GM12875 (cell line): ENCODE results near the gene UBE2Q1.

ENCODE experiments used
- H3K4me3 ChIP-seq: one replicate; pipeline ENCODE4 v1.5.1; 2011; ENCODE audit warnings: low read depth, low read length, control low read depth
- TF ChIP-seq, protein P1 (sequence below): IDR thresholded peaks from 2 replicates; pipeline ENCODE4 v1.5.1; 2011; ENCODE audit warnings: low read depth, mild to moderate bottlenecking, control low read depth, inconsistent platforms, low read length, moderate library complexity, borderline replicate concordance; ENCODE audit not compliant: insufficient read depth

Gene UBE2Q1

GRCh38 chr1:154586641-154587040 is 28.2 kb upstream of the UBE2Q1 start:
- TF ChIP-seq, protein P1, sequence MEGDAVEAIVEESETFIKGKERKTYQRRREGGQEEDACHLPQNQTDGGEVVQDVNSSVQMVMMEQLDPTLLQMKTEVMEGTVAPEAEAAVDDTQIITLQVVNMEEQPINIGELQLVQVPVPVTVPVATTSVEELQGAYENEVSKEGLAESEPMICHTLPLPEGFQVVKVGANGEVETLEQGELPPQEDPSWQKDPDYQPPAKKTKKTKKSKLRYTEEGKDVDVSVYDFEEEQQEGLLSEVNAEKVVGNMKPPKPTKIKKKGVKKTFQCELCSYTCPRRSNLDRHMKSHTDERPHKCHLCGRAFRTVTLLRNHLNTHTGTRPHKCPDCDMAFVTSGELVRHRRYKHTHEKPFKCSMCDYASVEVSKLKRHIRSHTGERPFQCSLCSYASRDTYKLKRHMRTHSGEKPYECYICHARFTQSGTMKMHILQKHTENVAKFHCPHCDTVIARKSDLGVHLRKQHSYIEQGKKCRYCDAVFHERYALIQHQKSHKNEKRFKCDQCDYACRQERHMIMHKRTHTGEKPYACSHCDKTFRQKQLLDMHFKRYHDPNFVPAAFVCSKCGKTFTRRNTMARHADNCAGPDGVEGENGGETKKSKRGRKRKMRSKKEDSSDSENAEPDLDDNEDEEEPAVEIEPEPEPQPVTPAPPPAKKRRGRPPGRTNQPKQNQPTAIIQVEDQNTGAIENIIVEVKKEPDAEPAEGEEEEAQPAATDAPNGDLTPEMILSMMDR: no peak
- no peak overlapping the region for H3K4me3 ChIP-seq

DNA sequence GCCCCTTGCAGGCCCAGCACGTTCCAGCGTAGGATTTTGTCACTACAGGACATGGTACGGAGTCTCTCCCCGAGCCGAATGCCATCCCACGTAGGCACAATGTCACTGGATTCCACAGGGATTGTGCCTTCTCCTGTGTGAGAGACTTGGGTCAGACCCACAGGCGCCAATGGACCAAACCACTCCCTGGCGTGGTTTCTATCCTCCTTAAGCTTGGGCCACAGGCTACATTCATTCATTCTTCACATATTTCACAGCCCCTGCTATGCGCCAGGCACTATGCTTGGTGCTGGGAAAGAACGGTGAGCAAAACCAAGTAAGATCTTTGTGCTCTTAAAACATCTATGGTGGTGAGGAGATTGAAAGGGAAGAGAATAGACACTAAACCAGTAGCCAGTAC is 27.8 kb upstream of the UBE2Q1 start:
- H3K4me3 ChIP-seq: no peak overlapping the region
- TF ChIP-seq, protein P1: no peak

GRCh38 chr1:154584267-154584994 is 26.0 kb upstream of the UBE2Q1 start:
- TF ChIP-seq, protein P1: no peak
- H3K4me3 ChIP-seq: no peak overlapping the region

- TF ChIP-seq, protein P1: no peak
- H3K4me3 ChIP-seq: no peak overlapping the region
These were observed 25.3 kb upstream of the UBE2Q1 start for GRCh38 chr1:154583773-154584172.

GRCh38 chr1:154582885-154583284 is 24.4 kb upstream of the UBE2Q1 start:
- TF ChIP-seq, protein P1: no peak
- no peak overlapping the region for H3K4me3 ChIP-seq

DNA sequence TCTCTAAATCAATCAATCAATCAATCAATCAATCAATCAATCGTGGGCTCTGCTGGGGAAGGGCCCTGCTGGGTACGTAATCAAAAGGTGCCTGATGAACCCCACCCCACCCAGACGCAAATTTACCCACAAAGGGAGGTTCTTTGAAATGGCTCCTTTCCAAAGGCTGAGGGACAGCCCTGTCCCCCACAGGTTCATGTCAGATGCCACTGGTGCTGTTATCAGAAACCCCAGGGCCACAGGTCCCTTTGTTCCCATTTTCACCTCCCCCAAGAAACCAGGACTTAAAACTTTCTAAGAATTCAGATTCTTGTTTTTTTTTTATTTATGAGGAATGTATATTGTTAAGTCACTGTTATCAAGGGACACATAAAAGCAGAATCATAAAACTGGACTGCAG is 23.3 kb upstream of the UBE2Q1 start:
- H3K4me3 ChIP-seq: no peak overlapping the region
- TF ChIP-seq, protein P1: no peak

DNA sequence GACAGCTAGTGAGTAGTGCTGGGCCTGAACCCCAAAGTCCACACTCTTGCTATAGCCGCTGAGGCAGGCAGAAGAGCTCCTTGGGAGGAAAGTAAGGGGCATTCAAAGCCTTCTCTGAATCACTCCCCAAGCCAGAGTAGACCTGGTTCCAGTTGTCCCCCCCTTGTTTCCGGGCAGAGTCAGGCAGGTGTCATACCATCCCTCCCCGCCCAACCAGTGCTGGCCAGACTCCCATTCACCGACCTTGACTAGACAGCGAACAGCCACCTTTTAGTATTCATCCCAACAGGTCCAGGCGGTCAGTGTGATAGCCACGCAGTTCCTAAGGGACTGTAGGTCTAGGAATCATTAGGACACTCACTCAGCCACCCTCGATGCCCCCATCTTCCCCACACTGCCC is 20.9 kb upstream of the UBE2Q1 start:
- TF ChIP-seq, protein P1: no peak
- H3K4me3 ChIP-seq: no peak overlapping the region
